ENCODE measurements around the gene ZPLD1. TPM values are rescaled to one million over a fixed set of nuclear protein-coding genes. Genes with fewer than 3 reads are reported as not detected.

ZPLD1 gene
- total RNA-seq, 1 experiment from 2014 or later: not detected

- no peak for DNase-seq (ENCODE audit: low spot score)
- in situ Hi-C loops (cut with HindIII; ENCODE audit: low sequenced_read_pairs): no loop called here
Observed at GRCh38 chr3:102512734-102513504, 78.1 kb downstream of the ZPLD1 start.

- DNase-seq (ENCODE audit: low spot score): no peak
Observed at GRCh38 chr3:102514241-102514640, 79.4 kb downstream of the ZPLD1 start.

GRCh38 chr3:102521246-102521645 lies 86.4 kb downstream of the ZPLD1 start:
- in situ Hi-C loops (cut with HindIII; ENCODE audit: low sequenced_read_pairs): no loop called here
- no peak for DNase-seq (ENCODE audit: low spot score)

More at GRCh38 chr3:102514241-102514640, 79.4 kb downstream of the ZPLD1 start:
- in situ Hi-C loops (cut with HindIII; ENCODE audit: low sequenced_read_pairs): no loop called here

GRCh38 chr3:102525624-102526023 lies 90.8 kb downstream of the ZPLD1 start:
- DNase-seq (ENCODE audit: low spot score): no peak
- in situ Hi-C loops (cut with HindIII; ENCODE audit: low sequenced_read_pairs): no loop called here

- in situ Hi-C loops (cut with HindIII; ENCODE audit: low sequenced_read_pairs): no loop called here
Observed at GRCh38 chr3:102526865-102527264, 92.0 kb downstream of the ZPLD1 start.

GRCh38 chr3:102528727-102529126 lies 93.9 kb downstream of the ZPLD1 start:
- in situ Hi-C loops (cut with HindIII; ENCODE audit: low sequenced_read_pairs): no loop called here
- DNase-seq (ENCODE audit: low spot score): no peak

More at GRCh38 chr3:102526865-102527264, 92.0 kb downstream of the ZPLD1 start:
- no peak for DNase-seq (ENCODE audit: low spot score)
